GM19324 (cell line): ENCODE results near the gene AKR1B15.
"Not testable (repeated sequence)": the region's sequence is repeated elsewhere in the genome, so short reads cannot be mapped to it uniquely, and the experiment has no call there.

Source experiments
- ATAC-seq: cut with Tn5 transposase; IDR thresholded peaks from one replicate; pipeline ENCODE4 v1.9.1; 2021; ENCODE audit warnings: mild to moderate bottlenecking, moderate library complexity; ENCODE audit not compliant: unreplicated experiment, low FRiP score

AKR1B15 gene

DNA sequence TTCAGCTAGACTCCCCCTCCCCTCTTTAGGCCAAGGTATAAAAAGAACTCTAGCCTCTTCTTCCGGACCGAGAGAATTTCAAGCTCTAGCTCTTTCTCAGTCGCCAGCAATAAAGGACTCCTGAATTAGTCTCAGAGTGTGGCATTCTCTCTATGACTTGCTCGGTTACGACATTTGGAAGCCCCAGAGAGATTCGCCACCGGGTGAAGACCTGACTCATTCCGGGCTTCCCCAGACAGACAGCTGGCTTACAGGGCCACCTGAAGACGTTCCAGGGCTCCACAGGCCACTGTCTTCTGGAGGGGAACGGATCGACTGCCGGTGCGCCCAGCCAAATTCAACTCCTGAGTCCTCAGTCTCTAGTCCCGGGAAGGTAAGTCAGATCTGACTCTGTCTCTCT, at the start of gene AKR1B15:
TSS of gene AKR1B15 (plus strand) at position 234 of the 400 bp plus-strand sequence. CDS start 15,510 bp downstream, outside the sequence.
- peak; percentile 75 for ATAC-seq

DNA sequence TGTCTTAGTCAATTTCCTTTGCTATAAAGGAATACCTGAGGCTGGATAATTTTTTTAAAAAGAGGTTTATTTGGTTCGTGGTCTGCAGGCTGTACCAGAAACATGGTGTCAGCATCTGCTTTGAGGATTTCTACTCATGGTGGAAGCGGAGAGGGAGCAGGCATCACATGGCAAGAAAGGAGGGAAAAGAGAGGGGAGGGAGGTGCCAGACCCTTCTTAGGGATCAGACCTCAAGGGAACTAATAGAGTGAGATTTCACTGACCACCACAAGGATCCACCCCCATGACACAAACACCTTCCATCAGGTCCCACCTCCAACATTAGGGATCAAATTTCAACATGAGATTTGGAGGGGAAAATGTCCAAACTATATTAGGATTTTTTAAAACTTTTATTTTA, 48.5 kb upstream of the AKR1B15 start:
- no peak for ATAC-seq

DNA sequence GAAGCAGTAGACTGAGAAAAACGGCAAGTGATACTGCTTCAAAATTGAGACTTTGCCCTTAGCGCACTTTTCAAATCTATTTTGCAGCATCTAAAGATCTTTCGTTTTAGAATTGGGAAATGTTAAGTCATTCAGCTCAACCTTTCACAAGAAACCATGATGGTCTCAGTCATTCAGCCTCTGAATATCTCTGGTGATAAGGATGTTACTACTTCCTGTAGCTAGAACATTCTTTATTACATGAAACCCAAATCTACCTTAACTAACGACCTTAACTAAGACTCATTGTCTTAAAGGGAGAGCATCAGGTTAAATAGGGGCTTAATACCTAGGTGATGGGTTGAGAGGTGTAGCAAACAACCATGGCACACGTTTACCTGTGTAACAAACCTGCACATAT, 47.9 kb upstream of the AKR1B15 start:
- no peak for ATAC-seq

DNA sequence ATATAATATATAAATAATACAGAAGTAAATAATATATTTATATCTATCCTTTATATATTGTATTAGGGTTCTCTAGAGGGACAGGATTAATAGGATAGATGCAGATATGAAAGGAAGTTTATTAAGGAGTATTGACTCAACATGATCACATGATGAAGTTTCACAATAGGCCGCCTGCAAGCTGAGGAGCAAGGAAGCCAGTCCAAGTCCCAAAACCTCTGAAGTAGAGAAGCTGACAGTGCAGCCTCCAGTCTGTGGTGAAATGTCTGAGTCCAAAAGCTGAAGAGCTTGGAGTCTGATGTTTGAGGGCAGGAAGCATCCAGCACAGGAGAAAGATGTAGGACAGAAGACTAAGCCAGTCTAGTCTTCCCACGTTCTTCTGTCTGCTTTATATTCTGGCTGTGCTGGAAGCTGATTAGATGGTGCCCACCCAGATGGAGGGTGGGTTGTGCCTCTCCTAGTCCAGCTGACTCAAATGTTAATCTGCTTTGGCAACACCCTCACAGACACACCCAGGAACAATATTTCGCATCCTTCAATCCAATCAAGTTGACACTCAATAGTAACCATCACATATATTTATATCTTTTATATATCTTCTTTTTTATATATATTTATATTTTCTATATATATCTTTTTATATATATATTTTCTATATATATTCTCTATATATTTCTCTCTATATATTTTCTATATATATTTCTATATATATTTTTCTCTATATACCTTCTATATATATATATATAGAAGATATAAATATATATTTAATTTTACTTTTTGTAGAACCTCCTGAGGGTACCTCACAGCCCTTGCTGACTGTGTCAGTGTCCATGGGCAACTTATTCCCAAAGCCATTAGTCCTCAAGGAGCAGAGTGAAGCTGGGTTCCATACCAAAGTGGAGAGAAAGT, 46.2 kb upstream of the AKR1B15 start:
- ATAC-seq: no peak

DNA sequence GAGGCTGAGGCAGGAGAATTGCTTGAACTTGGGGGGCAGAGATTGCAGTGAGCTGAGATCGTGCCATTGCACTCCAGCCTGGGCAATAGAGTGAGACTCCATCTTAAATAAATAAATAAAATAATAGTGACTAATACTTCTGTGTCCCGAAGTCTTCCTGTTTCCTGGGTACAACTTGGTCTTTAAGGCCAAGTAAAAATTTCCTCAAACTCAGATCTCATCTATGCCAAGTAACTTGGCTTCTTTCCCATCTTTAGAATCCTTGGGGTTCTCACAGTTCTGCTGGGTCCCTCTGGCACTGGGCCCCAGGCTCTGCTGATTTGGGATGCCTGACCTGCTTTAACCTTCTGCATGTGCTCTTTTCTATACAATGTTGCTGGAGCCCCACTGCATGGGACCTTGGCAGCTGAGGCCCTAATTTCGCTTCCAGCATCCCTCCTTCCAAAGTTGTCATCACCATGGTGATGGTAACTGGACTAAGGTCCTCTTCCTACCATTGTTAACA, 44.2 kb upstream of the AKR1B15 start:
- no peak for ATAC-seq

DNA sequence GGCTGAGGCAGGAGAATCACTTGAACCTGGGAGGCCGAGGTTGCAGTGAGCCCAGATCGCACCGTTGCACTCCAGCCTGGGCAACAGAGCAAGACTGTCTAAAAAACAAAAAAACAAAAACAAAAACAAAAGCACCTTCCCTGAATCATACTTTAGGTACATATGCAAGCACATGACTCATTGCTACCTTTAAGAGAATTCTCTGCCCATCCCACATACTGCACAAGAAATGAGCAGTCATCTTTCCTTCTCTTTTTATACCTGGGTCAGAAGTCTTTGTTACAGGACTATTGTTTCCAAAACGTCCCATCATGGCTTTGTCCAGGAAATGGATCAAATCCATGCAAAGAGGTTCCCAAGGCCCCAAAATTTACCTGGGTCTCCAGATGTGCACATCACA, 43.1 kb upstream of the AKR1B15 start:
- ATAC-seq: no peak

DNA sequence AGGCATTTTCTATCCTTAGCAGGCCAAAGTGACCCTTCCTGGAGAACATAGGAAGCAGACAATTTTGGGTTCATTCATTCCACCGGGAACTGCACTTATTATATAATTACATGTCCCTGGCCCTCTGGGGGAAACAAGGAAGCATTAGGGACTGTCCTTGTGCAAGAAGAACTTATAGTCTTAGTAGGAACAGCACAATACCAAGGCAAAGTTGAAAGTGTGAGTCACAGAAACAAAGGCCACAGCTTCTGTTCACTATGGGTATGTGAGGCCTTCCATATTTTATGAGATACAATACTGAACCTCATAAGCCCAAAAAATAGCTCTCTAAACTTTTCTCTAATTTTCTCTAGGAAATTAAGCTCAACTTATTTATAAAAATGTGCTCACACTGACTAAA, 39.9 kb upstream of the AKR1B15 start:
- ATAC-seq: no peak

DNA sequence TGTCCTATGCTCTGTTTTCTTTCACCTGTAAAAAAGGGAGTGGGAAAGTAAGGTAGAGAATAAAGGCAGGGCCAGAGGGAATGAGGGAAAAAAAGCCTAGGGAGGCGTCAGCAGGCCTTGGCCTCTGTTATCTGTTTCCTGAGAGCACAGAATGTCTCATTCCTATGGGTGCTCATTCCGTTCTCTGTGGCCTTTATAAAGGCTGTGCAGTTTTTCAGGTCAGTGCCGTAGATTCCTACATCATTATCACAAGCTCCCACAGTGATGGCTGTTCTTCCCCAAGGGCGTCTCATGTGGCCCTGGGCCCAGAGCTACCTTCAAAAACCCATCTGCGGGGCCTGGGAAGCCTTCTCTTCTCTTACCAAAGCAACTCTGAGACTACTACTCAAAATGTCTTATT, 38.3 kb upstream of the AKR1B15 start:
- ATAC-seq: no peak

DNA sequence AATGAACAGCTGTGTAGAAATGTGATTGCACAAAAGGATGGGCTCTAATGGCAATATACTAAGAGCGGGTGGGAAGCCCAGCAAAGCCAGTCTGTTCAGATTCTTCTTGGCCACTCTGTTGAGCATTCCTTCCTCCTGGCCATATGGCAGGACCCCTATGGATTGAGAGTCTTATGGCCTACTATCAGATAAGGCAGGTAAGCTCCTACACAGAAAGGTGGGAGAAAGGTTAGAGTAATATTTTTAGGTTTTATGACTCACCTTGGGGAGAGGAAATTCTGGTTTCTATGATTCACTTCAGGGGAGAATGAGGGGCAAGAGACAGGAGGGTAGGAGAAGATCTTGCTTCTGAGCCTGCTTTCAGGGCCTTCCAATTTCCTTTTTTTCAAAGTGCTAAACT, 36.6 kb upstream of the AKR1B15 start:
- ATAC-seq: no peak

DNA sequence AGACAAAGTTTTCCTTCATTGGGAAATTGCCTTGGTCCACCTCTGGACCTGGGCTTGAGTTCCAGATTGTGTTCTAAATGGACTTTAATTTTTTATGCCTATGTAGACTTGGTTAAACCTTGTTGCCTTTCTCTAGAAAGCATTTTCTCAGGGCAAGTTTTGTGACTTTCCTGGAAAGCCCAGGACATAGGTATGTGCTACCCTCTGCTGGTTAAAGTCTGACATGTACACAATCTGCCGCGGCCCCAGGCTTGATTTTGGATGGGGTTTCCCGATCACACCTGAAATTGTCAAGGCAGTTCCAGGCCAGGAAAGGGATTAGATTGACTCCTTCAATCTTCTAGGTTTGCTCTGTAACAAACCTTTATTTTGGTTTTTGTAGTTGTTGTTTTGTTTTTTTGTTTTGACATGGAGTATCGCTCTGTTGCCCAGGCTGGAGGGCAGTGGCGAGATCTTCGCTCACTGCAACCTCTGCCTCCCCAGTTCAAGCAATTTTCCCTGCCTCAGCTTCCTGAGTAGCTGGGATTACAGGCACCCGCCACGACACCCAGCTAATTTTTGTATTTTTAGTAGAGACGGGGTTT, 35.6 kb upstream of the AKR1B15 start:
- ATAC-seq: no peak

DNA sequence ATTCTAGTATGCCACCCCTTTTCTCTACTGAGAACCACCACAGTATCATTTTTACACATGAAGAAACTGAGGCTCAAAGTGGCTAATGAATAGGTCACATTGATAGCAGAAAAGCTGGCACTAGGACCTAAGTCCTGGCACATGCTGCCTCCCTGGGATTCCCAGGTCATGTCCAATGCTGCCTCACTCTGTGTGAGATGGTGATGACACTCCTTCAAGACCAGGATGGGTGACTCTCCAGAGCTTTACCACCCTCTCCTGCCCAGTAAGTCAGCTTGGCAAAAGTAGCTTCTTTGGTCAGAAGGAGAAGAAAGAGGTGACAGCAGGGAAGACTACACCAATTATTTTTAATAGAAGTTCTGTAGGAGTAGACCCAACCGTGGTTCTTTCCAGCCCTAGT, 34.8 kb upstream of the AKR1B15 start:
- no peak for ATAC-seq

DNA sequence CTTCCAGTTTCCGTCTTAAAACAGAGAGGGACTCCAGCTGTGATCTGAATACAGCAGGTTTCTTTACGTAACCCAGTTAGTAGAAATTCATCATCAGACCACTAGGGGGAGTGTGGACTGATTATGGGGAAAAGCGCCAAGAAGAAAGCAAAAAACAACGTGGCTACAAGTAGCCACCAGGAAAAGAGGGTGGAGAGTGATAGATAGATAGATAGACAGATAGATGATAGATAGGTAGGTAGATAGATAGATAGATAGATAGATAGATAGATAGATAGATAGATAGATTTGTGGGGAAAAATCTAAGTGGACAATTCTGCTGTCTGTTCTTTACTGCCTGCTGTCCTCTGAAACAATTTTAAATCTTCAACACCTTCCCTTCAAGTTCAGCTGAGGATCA, 34.2 kb upstream of the AKR1B15 start:
- ATAC-seq: no peak

DNA sequence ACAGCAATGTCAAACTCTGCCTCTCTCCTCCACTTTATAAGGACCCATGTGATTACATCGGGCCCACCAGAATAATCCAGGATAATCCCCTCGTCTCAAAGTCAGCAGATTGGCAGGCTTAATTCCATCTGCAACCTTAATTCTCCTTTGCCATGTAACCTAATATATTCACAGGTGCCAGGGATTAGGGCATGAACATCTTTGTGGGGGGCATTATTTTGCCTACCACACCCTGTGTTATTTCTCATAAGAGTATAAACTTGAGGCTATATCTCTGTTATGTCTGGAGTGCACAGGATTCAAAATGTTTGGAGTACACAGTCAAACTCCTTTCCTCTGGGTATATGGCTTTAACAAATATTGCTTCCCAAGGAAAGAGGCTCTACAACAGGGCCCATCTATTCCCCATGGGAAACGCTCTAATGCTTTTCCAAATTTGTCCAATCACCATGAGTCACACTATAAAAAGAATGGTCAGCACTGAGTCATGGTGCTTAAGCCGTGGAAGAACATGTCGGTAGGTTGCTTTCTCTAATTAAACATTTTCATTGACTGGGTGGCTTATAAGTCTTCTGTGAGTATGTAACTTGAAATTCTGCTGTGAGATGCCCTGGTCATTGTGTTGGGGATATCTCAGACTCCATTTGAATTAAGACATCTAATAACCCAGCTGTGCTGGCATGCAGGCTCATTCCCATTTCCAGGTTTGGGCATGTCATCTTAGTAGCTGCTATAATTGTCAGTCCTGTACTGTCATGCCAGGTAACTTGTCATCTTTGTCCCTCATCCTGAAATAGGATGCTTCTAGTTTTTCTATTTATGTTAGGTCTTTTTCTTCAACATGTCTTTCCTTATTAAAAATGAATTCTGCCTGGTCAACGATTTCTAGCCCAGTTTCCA, 33.1 kb upstream of the AKR1B15 start:
- no peak for ATAC-seq

DNA sequence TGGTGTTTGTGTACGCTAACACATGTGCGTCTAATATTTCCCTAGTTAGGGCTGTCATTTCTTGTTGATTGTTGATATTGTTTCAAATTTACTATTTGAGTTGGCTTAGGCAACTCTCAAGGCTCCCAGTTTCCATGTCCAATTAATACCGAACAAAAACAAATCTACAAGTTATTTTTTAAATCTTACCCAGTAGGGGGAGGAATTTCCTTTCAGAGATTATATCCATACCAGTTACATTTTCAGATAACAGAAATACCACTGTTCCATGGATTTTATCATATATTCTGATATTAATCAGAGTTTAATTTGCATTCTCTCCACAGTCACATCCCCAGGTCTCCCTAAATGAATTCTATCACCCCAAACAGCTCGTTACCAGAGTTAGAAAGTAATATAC, 28.8 kb upstream of the AKR1B15 start:
- no peak for ATAC-seq

DNA sequence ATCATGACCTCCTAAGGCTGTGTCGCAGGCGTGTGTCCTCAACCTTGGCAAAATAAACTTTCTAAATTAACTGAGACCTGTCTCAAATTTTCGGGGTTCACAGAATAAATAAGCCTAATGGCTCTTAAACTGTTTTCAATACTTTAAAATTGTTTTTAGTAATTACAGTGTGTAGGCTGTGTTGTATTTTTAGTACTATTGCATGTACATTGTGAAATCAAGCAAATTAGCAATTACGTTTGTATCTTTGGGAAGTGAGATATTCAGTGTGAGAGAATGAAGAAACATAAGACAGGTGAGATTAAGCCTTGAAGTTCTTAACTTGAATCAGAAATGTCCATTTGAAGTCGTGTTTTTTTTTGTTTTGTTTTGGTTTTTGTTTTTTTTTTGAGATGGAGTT, 26.3 kb upstream of the AKR1B15 start:
- ATAC-seq: no peak

DNA sequence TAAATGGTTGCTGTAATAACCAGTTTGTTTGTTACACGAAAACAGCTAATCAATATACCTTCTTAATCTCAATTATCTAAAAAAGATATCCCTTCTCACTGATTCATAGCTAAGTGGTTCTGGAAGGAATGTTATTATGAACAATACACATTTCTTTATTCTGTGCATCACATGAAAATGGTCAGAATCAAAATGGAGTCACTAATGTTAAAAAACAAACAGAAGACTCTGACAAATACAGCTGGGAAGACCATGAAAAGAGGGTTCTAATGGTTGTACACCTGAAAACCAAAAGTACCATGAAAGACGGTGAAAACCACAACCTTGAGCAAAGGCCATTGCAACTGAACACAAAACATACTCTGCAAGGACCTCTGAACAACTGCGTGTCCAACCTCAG, 23.5 kb upstream of the AKR1B15 start:
- not testable (repeated sequence) for ATAC-seq

DNA sequence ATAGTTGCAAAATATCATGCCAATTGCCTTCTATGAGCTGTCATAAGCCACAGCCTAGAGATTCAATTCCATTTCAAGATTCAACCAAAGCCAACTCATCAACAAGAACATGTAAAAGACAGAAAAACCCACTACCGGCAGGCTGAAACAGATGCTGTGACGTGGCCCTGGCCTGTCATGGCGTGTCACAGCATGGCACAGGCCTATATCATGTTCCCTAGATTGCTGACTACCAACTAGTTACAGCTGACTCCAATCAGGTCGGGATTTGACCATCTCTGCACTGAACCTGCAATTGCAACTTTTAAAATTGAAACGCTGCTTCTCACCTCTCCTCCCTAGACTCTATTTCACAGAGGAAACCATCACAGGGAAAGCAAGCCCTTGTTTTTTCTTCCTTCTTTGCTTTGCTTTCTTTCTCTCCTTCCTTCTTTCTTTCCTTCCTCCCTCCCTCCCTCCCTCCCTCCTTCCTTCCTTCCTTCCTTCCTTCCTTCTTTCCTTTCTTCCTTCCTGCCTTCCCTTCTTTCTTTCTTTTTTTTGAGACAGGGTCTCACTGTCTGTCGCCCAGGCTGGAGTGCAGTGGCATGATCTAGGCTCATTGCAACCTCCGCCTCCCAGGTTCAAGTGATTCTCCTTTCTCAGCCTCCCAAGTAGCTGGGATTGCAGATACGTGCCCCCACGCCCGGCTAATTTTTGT, 22.2 kb upstream of the AKR1B15 start:
- ATAC-seq: not testable (repeated sequence)

DNA sequence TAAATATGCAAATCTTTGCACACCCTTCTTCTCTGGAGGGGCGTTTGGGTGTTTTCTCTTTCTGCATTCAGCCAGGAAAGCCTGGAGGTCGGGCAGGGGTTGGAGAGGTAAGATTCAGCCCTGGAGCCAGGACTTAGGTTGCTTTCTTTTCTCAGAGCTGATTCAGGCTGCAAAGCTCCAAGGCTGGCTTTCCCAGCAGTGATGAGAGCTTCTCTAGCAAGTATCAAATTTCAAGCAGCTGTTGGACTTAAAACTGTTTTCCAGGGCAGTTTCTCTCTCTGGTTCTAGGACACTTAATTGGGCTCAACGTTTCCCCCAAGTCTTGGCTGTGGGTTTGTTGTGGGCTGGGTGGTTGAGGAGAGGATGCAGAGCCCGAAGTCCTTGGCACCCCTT, 20.9 kb upstream of the AKR1B15 start:
- ATAC-seq: no peak

DNA sequence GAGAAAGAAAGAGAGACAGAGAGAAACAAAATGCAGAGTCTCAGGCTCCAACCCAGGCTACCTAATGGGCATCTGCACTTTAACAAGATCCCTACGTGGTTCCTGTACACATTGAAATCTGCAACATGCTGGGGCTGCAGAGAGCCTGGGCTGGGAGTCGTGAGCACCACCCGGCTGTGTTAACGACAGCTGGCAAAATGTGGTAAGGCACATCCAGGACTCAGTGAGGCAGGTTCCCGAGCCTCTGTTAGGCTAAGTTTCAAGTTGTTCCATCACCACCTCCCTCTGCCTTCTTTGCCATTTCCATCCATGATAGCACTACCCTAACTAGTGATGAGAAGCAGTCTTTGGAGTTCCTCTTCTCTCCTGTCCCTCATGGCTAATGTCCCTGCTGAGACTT, 20.2 kb upstream of the AKR1B15 start:
- ATAC-seq: no peak

DNA sequence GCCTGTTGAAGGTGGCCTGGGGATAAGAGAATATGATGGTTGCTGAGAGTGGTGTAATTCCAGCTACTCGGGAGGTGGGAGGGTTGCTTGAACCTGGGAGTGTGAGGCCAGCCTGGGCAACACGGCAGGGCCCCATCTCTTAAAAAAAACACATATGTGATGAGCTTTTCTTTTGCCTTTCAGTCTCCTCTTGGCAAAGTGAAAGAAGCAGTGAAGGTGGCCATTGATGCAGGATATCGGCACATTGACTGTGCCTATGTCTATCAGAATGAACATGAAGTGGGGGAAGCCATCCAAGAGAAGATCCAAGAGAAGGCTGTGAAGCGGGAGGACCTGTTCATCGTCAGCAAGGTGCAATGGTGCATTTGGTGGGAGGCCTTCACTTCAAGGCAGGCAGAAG, 18.4 kb upstream of the AKR1B15 start:
- no peak for ATAC-seq
